ENCODE measurements around the gene ZCCHC10. TPM values are rescaled to one million over a fixed set of nuclear protein-coding genes. Genes with fewer than 3 reads are reported as not detected.

Gene ZCCHC10
- total and polyA plus RNA-seq, 9 of the 15 experiments (the other 6 are each of a cell fraction or from before 2014, with no cell fraction given): 11.9 to 146 (median 51.8) TPM

DNA sequence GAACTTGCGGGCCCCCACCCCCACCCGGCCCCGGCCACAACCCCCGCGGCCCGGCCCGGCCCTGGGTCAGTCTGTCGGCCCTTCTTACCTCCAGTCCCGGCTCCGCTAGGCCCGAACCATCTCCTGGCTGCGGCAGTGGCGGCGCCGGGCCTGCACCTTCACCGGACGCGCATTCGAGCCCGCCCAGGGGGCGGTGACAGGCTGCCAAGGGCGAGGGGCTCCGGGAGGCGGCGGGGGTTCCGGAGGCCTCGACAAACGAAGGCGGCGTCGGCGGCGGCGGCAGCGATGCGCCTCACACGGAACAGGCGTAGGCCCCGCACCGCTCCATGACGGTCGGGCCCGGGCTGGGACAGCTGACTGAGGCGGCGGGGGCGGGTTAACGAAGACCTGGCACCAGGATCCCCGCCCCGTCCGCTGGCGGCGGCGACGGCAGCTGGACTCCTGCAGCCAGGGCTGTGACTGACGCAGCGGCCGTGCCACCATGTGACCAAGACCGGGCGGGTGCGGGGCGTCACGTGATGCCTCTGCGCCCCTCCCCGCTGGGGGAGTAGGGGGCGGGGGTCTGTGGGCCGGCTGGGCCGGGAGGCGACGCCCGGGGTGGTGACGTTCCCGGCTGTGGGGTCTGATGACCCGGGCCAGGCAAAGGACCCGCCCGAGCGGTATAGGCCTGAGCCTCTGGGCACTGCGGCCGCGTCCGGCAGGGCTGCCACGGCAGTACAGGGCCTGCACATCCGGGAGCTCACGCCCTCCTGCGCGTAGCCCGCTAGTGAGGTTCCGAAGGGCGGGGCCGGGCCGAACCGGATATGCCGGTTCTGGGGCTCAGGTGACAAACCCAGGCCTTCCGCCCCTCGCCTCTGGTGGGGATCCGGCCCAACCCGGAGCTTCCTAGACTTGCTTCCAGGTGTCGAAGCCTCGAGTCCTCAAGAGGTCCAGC lies 62.9 kb downstream of the ZCCHC10 start, which contains the start of gene AFF4 (continued):
- TF ChIP-seq, protein P1, sequence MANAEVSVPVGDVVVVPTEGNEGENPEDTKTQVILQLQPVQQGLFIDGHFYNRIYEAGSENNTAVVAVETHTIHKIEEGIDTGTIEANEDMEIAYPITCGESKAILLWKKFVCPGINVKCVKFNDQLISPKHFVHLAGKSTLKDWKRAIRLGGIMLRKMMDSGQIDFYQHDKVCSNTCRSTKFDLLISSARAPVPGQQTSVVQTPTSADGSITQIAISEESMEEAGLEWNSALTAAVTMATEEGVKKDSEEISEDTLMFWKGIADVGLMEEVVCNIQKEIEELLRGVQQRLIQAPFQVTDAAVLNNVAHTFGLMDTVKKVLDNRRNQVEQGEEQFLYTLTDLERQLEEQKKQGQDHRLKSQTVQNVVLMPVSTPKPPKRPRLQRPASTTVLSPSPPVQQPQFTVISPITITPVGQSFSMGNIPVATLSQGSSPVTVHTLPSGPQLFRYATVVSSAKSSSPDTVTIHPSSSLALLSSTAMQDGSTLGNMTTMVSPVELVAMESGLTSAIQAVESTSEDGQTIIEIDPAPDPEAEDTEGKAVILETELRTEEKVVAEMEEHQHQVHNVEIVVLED (CRISPR knock-in tag; IDR thresholded peaks at IDR 0.05): peak; percentile 87
- TF ChIP-seq, protein P2, sequence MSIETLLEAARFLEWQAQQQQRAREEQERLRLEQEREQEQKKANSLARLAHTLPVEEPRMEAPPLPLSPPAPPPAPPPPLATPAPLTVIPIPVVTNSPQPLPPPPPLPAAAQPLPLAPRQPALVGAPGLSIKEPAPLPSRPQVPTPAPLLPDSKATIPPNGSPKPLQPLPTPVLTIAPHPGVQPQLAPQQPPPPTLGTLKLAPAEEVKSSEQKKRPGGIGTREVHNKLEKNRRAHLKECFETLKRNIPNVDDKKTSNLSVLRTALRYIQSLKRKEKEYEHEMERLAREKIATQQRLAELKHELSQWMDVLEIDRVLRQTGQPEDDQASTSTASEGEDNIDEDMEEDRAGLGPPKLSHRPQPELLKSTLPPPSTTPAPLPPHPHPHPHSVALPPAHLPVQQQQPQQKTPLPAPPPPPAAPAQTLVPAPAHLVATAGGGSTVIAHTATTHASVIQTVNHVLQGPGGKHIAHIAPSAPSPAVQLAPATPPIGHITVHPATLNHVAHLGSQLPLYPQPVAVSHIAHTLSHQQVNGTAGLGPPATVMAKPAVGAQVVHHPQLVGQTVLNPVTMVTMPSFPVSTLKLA (conservative IDR thresholded peaks at IDR 0.05): peak; percentile 85 to 90
- TF ChIP-seq, protein P3, sequence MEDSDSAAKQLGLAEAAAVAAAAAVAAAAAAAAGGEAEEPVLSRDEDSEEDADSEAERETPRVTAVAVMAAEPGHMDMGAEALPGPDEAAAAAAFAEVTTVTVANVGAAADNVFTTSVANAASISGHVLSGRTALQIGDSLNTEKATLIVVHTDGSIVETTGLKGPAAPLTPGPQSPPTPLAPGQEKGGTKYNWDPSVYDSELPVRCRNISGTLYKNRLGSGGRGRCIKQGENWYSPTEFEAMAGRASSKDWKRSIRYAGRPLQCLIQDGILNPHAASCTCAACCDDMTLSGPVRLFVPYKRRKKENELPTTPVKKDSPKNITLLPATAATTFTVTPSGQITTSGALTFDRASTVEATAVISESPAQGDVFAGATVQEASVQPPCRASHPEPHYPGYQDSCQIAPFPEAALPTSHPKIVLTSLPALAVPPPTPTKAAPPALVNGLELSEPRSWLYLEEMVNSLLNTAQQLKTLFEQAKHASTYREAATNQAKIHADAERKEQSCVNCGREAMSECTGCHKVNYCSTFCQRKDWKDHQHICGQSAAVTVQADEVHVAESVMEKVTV (CRISPR knock-in tag; IDR thresholded peaks at IDR 0.05): no peak; the same call in 1 of the 2 replicates
- TF ChIP-seq, protein P4, sequence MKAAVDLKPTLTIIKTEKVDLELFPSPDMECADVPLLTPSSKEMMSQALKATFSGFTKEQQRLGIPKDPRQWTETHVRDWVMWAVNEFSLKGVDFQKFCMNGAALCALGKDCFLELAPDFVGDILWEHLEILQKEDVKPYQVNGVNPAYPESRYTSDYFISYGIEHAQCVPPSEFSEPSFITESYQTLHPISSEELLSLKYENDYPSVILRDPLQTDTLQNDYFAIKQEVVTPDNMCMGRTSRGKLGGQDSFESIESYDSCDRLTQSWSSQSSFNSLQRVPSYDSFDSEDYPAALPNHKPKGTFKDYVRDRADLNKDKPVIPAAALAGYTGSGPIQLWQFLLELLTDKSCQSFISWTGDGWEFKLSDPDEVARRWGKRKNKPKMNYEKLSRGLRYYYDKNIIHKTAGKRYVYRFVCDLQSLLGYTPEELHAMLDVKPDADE (conservative IDR thresholded peaks at IDR 0.05; ENCODE audit: control insufficient read depth, low read depth, low read length): peak; percentile 77
- TF ChIP-seq EWSR1 (IDR thresholded peaks at IDR 0.05; ENCODE audit: borderline replicate concordance, low read depth, partially characterized antibody) (no peak), NR2C1 (IDR thresholded peaks at IDR 0.05) (no peak), NR2C1 (tag; IDR thresholded peaks at IDR 0.05) (0 out of 2 replicates have a peak, but pooled peaks have one; percentile 26), L3MBTL2 (IDR thresholded peaks at IDR 0.05) (peak; percentile 95), CCNT2 (IDR thresholded peaks at IDR 0.05; ENCODE audit: borderline replicate concordance, extremely low read depth, insufficient read length, low read depth, low read length) (peak; percentile 92), SIN3A (IDR thresholded peaks at IDR 0.05; ENCODE audit: borderline replicate concordance in 2 of 2, control insufficient read depth in 1 of 2, low read depth in 2 of 2, low read length in 2 of 2) (peak; percentile 81 to 88; a peak in 3 of 4 replicates), HLTF (IDR thresholded peaks at IDR 0.05) (no peak), BDP1 (IDR thresholded peaks at IDR 0.05; ENCODE audit: insufficient read depth, insufficient read length) (no peak), FOXK2 (conservative IDR thresholded peaks at IDR 0.05 in 1 of 2, IDR thresholded peaks at IDR 0.05 in 1 of 2; ENCODE audit: low read depth in 2 of 2) (peak; percentile 55 to 77; a peak in 3 of 4 replicates)
- TF ChIP-seq, protein P5, sequence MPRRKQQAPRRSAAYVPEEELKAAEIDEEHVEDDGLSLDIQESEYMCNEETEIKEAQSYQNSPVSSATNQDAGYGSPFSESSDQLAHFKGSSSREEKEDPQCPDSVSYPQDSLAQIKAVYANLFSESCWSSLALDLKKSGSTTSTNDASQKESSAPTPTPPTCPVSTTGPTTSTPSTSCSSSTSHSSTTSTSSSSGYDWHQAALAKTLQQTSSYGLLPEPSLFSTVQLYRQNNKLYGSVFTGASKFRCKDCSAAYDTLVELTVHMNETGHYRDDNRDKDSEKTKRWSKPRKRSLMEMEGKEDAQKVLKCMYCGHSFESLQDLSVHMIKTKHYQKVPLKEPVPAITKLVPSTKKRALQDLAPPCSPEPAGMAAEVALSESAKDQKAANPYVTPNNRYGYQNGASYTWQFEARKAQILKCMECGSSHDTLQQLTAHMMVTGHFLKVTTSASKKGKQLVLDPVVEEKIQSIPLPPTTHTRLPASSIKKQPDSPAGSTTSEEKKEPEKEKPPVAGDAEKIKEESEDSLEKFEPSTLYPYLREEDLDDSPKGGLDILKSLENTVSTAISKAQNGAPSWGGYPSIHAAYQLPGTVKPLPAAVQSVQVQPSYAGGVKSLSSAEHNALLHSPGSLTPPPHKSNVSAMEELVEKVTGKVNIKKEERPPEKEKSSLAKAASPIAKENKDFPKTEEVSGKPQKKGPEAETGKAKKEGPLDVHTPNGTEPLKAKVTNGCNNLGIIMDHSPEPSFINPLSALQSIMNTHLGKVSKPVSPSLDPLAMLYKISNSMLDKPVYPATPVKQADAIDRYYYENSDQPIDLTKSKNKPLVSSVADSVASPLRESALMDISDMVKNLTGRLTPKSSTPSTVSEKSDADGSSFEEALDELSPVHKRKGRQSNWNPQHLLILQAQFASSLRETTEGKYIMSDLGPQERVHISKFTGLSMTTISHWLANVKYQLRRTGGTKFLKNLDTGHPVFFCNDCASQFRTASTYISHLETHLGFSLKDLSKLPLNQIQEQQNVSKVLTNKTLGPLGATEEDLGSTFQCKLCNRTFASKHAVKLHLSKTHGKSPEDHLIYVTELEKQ (CRISPR knock-in tag; IDR thresholded peaks at IDR 0.05): no peak
- TF ChIP-seq, protein P6, sequence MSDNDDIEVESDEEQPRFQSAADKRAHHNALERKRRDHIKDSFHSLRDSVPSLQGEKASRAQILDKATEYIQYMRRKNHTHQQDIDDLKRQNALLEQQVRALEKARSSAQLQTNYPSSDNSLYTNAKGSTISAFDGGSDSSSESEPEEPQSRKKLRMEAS (CRISPR knock-in tag; IDR thresholded peaks at IDR 0.05): peak; percentile 95
